ENCODE data around the gene TCL1B.

DNA sequence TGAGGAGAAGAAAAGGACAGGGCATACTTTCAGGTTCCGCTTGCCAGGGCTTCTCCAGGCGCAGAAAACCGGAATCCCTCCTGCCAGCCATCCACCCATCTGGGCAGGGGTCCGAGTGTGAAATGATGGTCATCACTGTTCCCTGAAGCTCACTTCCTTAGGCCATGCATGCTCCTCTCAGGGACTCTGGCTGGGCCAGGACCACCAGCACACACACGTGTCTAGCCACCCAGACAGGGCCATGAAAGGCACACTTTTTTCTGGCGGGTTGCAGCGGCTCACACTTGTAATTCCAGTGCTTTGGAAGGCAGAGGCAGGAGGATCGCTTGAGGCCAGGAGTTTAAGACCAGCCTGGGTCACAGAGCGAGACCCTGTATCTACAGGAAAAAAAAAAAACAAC, 26.2 kb downstream of the TCL1B start:
- TF ChIP-seq, protein P1, sequence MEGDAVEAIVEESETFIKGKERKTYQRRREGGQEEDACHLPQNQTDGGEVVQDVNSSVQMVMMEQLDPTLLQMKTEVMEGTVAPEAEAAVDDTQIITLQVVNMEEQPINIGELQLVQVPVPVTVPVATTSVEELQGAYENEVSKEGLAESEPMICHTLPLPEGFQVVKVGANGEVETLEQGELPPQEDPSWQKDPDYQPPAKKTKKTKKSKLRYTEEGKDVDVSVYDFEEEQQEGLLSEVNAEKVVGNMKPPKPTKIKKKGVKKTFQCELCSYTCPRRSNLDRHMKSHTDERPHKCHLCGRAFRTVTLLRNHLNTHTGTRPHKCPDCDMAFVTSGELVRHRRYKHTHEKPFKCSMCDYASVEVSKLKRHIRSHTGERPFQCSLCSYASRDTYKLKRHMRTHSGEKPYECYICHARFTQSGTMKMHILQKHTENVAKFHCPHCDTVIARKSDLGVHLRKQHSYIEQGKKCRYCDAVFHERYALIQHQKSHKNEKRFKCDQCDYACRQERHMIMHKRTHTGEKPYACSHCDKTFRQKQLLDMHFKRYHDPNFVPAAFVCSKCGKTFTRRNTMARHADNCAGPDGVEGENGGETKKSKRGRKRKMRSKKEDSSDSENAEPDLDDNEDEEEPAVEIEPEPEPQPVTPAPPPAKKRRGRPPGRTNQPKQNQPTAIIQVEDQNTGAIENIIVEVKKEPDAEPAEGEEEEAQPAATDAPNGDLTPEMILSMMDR (IDR thresholded peaks at IDR 0.05; ENCODE audit: insufficient read depth, low read length, poor library complexity, severe bottlenecking) = no peak
- no peak for TF ChIP-seq EZH2phosphoT487 (conservative IDR thresholded peaks at IDR 0.05; ENCODE audit: low read length)
